Loucy (cell line): ENCODE measurements around the gene DDIT3.

Experiments used
- EZH2phosphoT487 ChIP-seq: fragments of 200-600 bp; IDR thresholded peaks from 2 replicates; pipeline ENCODE4 v1.6.1; 2018; ENCODE audit warnings: antibody characterized with exemption, mild to moderate bottlenecking, moderate library complexity, borderline replicate concordance
- TF ChIP-seq, protein P1 (sequence below): fragments of 200-600 bp; sonication (generic); conservative IDR thresholded peaks from 2 replicates; pipeline ENCODE4 v1.5.1; 2014; ENCODE audit warnings: mild to moderate bottlenecking, antibody characterized with exemption, low read length

DNA sequence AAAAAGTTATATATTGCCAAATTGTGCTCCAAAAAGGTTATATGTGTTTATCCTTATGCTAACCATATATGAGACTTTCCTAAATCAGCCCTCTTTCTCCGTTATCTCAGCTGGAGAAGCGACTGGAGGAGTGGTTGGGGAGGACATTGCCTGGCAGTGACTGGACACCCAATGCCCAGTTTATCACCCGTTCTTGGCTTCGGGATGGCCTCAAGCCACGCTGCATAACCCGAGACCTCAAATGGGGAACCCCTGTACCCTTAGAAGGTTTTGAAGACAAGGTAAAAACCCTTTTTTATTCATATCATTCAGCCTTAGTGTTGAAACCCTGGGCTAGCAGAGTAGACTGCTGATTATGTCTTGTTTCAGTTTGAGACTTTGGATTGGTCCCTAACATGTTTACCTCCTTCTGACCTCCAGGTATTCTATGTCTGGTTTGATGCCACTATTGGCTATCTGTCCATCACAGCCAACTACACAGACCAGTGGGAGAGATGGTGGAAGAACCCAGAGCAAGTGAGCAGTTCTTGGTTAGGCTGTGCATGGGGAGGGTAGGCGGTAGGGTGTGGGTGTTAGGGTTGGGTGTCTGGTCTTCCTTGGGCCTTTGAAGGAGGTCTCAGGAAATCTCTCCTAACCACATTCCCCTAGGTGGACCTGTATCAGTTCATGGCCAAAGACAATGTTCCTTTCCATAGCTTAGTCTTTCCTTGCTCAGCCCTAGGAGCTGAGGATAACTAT, 8.6 kb downstream of the DDIT3 start:
- TF ChIP-seq, protein P1, sequence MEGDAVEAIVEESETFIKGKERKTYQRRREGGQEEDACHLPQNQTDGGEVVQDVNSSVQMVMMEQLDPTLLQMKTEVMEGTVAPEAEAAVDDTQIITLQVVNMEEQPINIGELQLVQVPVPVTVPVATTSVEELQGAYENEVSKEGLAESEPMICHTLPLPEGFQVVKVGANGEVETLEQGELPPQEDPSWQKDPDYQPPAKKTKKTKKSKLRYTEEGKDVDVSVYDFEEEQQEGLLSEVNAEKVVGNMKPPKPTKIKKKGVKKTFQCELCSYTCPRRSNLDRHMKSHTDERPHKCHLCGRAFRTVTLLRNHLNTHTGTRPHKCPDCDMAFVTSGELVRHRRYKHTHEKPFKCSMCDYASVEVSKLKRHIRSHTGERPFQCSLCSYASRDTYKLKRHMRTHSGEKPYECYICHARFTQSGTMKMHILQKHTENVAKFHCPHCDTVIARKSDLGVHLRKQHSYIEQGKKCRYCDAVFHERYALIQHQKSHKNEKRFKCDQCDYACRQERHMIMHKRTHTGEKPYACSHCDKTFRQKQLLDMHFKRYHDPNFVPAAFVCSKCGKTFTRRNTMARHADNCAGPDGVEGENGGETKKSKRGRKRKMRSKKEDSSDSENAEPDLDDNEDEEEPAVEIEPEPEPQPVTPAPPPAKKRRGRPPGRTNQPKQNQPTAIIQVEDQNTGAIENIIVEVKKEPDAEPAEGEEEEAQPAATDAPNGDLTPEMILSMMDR = no peak
- TF ChIP-seq EZH2phosphoT487 = no peak
